Ascending aorta (tissue), 2 donors: ENCODE data around the gene SULT1C3. TPM values are rescaled to one million over a fixed set of nuclear protein-coding genes. Genes with fewer than 3 reads are reported as not detected.

ENCODE experiments used
- DNase-seq, 2 donors: peaks; one replicate each; pipeline ENCODE4 v3.0.0-alpha.2; 2019; ENCODE audit warnings: low spot score in 2 of 2
- H3K27ac ChIP-seq, 2 donors: fragments of 200-600 bp; sonication (generic); one replicate each; pipeline ENCODE4 v1.5.1; 2016 to 2017; ENCODE audit warnings: mild to moderate bottlenecking in 1 of 2
- H3K27me3 ChIP-seq: fragments of 200-600 bp; sonication (generic); one replicate; pipeline ENCODE4 v1.5.1; 2017
- H3K36me3 ChIP-seq, 2 donors: fragments of 200-600 bp; sonication (generic); one replicate each; pipeline ENCODE4 v1.5.1; 2016
- H3K4me1 ChIP-seq, 2 donors: fragments of 200-600 bp; sonication (generic); one replicate each; pipeline ENCODE4 v1.5.1; 2016 to 2017; ENCODE audit warnings: mild to moderate bottlenecking in 1 of 2
- H3K4me3 ChIP-seq, 2 donors: fragments of 200-600 bp; sonication (generic); one replicate each; pipeline ENCODE4 v1.5.1; 2016 to 2017; ENCODE audit warnings: mild to moderate bottlenecking in 1 of 2
- H3K9me3 ChIP-seq, 2 donors: fragments of 200-600 bp; sonication (generic); one replicate each; pipeline ENCODE4 v1.5.1; 2016
- CTCF ChIP-seq, 3 experiments: fragments of 200-600 bp in 2 of 3; fragments of 450-650 bp in 1 of 3; sonication (generic) in 2 of 3; IDR thresholded peaks; one replicate each; pipeline ENCODE4 v1.5.1; 2016 to 2019; ENCODE audit warnings: antibody characterized with exemption in 3 of 3, mild to moderate bottlenecking in 1 of 3, moderate library complexity in 1 of 3
- intact Hi-C: fragments of 100-400 bp; cut with DNase I; formaldehyde crosslinking; loops from one replicate; pipeline ENCODE4 v1.15.1; 2023
- total RNA-seq: library from RNA; depleted of rRNA; stranded (reverse); fragments of >200 nt; gene quantifications from one replicate; pipeline ENCODE4 v1.1.0, GENCODE V29; 2016

SULT1C3 gene
- total RNA-seq, 1 donor from 2014 or later = not detected

- intact Hi-C loops = no loop called here
- no peak for TF ChIP-seq CTCF (IDR thresholded peaks at IDR 0.05)
- no peak for DNase-seq
- no peaks in the 10 kb centered on the region for H3K36me3 ChIP-seq
- no peak overlapping the region for H3K4me3 ChIP-seq
- H3K9me3 ChIP-seq = peaks cover 5 to 9% of the 10 kb centered on the region in 2 donors
- H3K4me1 ChIP-seq = no peaks in the 10 kb centered on the region
- H3K27ac ChIP-seq = no peak overlapping the region
- no peaks in the 10 kb centered on the region for H3K27me3 ChIP-seq
Observed at GRCh38 chr2:108200569-108200968, 39.2 kb upstream of the SULT1C3 start.

GRCh38 chr2:108212671-108213070, 27.1 kb upstream of the SULT1C3 start:
- no peaks in the 10 kb centered on the region for H3K9me3 ChIP-seq
- H3K27me3 ChIP-seq = no peaks in the 10 kb centered on the region
- no peak for TF ChIP-seq CTCF (IDR thresholded peaks at IDR 0.05)
- no peak overlapping the region for H3K27ac ChIP-seq
- DNase-seq = no peak
- intact Hi-C loops = no loop called here
- H3K36me3 ChIP-seq = no peaks in the 10 kb centered on the region
- no peaks in the 10 kb centered on the region for H3K4me1 ChIP-seq
- H3K4me3 ChIP-seq = no peak overlapping the region

- intact Hi-C loops = loop anchor here (5.0 kb wide), 1 partner anchor 366 kb away; no protein-coding TSS in a partner anchor
- no peak overlapping the region for H3K4me3 ChIP-seq
Observed at GRCh38 chr2:108215794-108216211, 24.0 kb upstream of the SULT1C3 start.

GRCh38 chr2:108217211-108217610, 22.6 kb upstream of the SULT1C3 start:
- Histone ChIP-seq H3K27ac (no peak overlapping the region), H3K4me3 (no peak overlapping the region), H3K4me1 (peaks cover 0 to 11% of the 10 kb centered on the region in 2 donors), H3K36me3 (no peaks in the 10 kb centered on the region), H3K9me3 (no peaks in the 10 kb centered on the region), H3K27me3 (no peaks in the 10 kb centered on the region)
- no peak for TF ChIP-seq CTCF (IDR thresholded peaks at IDR 0.05)
- no peak for DNase-seq
- intact Hi-C loops = loop anchor here (5.0 kb wide), 1 partner anchor 365 kb away; no protein-coding TSS in a partner anchor

More at GRCh38 chr2:108215794-108216211, 24.0 kb upstream of the SULT1C3 start:
- H3K27me3 ChIP-seq = no peaks in the 10 kb centered on the region
- TF ChIP-seq CTCF (IDR thresholded peaks at IDR 0.05) = peak in 2 of 3 experiments; percentile 13 to 35
- H3K27ac ChIP-seq = no peak overlapping the region
- DNase-seq = no peak
- no peaks in the 10 kb centered on the region for H3K36me3 ChIP-seq
- H3K4me1 ChIP-seq = peaks cover 0 to 2% of the 10 kb centered on the region in 2 donors
- no peaks in the 10 kb centered on the region for H3K9me3 ChIP-seq

GRCh38 chr2:108219688-108220087, 20.1 kb upstream of the SULT1C3 start:
- no peaks in the 10 kb centered on the region for H3K27me3 ChIP-seq
- no peak overlapping the region for H3K27ac ChIP-seq
- DNase-seq = no peak
- H3K4me3 ChIP-seq = no peak overlapping the region
- peaks cover 0 to 11% of the 10 kb centered on the region in 2 donors for H3K4me1 ChIP-seq
- H3K36me3 ChIP-seq = no peaks in the 10 kb centered on the region
- intact Hi-C loops = loop anchor here (5.0 kb wide), 1 partner anchor 363 kb away; no protein-coding TSS in a partner anchor
- peaks cover 0 to 8% of the 10 kb centered on the region in 2 donors for H3K9me3 ChIP-seq
- TF ChIP-seq CTCF (IDR thresholded peaks at IDR 0.05) = no peak

- intact Hi-C loops = no loop called here
- TF ChIP-seq CTCF (IDR thresholded peaks at IDR 0.05) = no peak
Observed at GRCh38 chr2:108220191-108220590, 19.6 kb upstream of the SULT1C3 start.

More at GRCh38 chr2:108220191-108220590, 19.6 kb upstream of the SULT1C3 start:
- no peak overlapping the region for H3K27ac ChIP-seq
- H3K27me3 ChIP-seq = no peaks in the 10 kb centered on the region
- H3K36me3 ChIP-seq = no peaks in the 10 kb centered on the region
- H3K4me1 ChIP-seq = peaks cover 0 to 11% of the 10 kb centered on the region in 2 donors
- no peak overlapping the region for H3K4me3 ChIP-seq
- H3K9me3 ChIP-seq = peaks cover 0 to 8% of the 10 kb centered on the region in 2 donors
- DNase-seq = no peak
